Measurements from ENCODE around the gene NUDT22.

GRCh38 chr11:64238999-64239398 is 12.9 kb downstream of the NUDT22 start:
- no peak for TF ChIP-seq EP300 (IDR thresholded peaks at IDR 0.05)
- TF ChIP-seq POLR2A (IDR thresholded peaks at IDR 0.05): no peak
